GM19099 (cell line): ENCODE data around the gene MPZL3.

ENCODE experiments used
- POLR2A ChIP-seq: IDR thresholded peaks from 3 replicates; pipeline ENCODE4 v1.6.1; 2011; ENCODE audit warnings: low read depth; ENCODE audit not compliant: insufficient read length; ENCODE audit errors: extremely low read depth

The MPZL3 gene

DNA sequence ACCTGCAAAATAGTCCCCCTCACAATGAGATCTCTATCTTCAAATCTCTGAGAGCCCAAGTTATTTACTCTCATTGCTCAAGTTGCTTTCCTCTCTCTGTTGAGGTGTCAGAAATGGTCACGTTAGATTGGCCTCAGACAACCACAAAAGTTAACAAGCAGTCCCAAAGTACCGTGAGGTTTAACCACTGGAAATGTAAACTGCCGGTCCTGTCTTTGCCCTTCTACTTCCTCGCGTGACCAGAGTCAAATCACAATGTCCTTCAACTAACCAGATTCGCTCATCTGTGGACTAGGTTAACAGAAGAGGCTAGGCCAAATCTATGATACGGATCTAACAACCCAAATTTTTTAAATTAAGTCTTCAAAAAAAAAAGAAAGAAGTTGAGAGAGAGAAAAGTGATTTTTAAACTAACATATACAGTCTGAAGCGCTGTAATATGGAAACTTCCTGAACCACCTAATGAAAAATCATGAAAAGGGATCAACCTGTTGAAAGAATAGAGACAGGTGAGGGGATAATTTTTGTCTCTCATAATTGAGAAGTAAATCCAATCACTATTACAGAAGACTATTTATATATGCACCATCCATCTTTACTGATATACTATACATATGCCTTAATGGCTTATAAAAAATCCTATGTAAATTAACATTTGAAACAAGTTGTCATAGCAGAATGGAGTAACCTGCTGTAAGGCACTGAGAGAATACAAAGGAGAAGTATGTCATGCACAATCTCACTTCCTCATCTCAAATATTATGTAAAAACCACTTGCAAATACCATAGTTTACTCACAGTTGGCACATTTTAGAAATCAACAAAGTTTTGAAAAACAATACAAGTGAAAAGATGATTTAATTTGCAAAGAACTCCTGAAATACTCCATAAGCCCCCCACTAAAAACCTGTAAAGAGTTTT, 24.0 kb downstream of the MPZL3 start:
- no peak for TF ChIP-seq POLR2A

GRCh38 chr11:118226781-118227180, 25.4 kb downstream of the MPZL3 start:
- TF ChIP-seq POLR2A, result no peak

DNA sequence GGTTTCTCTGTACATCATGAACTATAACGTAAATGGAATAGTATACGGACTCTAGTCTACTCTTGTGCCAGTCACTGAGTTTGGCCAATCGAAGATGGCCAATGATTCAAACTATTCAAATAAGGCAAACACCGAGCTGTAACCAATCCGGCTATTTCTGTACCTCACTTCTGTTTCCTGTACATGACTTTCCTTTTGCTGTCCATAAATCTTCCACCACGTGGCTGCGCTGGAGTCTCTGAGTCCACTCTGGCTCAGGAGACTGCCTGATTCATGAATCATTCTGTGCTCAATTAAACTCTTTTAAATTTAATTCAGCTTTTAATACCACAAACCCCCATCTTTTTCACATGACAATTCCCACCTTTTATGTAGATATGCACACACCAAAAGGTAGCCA, 25.9 kb downstream of the MPZL3 start:
- TF ChIP-seq POLR2A, result no peak

GRCh38 chr11:118224511-118225188, 27.5 kb downstream of the MPZL3 start, which contains the start of gene JAML:
TSS of gene JAML (minus strand) at chr11:118225011. CDS start at chr11:118214866, 10,145 bp downstream.
- no peak for TF ChIP-seq POLR2A

DNA sequence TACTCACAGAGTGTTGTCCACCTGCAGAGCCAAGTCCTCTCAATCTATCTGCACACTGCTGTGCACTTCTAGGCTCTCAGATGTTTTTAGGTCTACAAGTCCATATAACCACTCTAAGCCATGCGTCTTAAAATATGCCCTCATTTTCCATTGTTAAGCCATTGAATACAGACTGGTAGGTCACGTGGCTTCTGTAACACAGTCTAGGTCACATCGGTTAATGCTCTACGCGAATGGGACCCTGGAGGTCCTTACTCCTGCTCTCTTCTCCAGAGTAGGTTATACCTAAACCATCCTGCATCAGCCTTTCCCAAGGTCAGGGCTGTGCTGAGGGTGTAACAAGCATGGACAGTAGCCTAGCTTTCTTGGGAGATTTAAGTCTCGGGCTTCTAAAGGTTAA, 28.2 kb downstream of the MPZL3 start:
- no peak for TF ChIP-seq POLR2A

DNA sequence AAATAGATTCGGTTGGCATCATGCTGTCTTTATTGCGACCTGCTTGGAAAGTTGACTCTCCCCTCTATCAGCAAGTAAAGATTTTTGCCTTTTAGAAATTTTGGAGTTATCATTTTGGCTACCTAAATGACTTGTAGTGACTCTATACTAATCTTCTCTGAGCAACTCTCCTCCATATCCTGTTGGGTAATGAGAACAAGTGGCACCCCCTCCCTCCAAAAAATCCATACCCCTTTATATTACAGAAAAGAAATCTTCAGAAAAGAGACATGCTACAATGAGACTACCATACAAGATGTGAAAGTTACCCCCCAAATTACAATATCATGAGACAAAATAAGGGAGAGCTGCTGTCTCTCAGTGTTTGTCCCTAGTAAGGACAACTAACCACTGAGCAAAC, 28.6 kb downstream of the MPZL3 start:
- TF ChIP-seq POLR2A, result no peak

DNA sequence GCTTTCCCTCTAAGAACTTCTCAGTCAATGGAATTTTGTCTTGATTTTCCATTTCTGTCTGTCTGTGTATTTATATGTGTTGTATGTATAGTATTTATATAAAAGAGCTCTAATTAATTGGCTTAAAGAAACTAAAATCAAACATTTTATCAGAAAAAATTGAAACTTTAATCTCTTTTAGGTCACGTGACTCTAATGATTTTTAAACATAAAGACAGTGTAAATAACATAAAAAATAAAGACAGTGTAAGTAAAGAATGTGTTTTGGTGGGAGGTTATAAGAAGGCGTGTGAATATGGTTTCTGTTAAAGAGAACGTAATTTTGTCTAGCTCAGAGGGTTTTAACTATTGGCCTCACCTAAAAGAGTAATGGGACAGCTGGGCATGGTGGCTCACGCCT, 29.7 kb downstream of the MPZL3 start:
- TF ChIP-seq POLR2A, result no peak

- no peak for TF ChIP-seq POLR2A
Observed at GRCh38 chr11:118221419-118221818, 30.7 kb downstream of the MPZL3 start.

DNA sequence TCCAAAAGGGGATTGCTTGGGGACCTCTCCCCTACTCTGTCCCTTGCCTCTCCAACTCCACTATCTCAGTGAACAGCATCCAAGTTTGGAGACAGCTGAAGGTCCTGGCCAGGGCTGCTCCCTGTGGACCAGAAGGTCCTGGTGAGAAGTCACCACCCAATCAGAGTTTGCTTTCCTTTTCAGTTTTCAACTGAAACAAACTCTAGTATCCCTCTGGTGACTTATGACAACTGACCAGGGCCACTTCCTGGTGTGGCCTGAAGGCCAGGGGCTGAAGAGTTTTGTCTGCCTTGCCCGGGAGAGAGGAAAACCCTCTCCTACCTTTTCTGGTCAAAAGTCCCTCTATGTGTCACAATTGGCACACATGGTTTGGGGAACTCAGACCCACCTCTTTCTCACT, 32.4 kb downstream of the MPZL3 start:
- TF ChIP-seq POLR2A, result no peak

GRCh38 chr11:118219244-118219643, 32.9 kb downstream of the MPZL3 start:
- TF ChIP-seq POLR2A, result no peak

- TF ChIP-seq POLR2A, result no peak
Observed at GRCh38 chr11:118217575-118217974, 34.6 kb downstream of the MPZL3 start.

DNA sequence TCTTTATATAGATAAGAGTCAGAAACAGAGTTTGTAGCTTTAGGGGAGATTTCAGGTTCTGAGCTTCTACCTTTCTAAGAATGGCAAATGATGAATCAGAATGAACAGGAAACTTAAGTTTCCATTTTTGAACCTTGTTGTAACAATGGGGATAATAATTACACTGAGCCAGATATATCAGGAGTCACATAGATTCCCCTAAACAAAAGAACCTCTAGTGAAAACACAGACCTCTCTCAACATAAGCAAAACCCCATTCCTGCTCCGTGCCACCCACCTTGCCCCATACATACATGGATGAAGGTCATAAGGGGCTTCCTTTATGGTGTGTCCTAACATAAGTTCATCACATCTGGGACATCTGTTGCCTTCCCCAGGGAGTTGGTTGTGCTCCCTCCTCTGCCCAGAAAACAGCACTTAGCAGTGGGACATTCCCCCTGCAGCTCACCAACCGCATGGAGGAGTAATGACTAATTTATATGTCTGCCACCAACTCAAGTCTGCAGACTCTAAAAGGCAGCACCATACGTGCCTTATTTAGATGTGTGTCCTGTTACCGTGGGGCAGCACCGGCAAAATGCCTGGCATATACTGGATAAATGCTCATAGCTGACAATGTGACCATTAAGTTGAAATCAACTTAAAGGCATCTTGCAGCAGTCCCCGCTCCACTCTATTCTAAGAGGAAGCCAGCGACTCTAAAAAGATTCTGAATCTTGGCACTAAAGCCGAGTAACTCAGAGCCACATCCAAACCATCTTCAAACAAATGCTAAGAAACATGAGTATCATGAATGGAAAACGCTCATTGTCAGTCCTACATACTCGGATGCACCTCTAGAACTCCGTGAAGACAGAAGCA, 35.3 kb downstream of the MPZL3 start:
- peak; percentile 47 for TF ChIP-seq POLR2A

DNA sequence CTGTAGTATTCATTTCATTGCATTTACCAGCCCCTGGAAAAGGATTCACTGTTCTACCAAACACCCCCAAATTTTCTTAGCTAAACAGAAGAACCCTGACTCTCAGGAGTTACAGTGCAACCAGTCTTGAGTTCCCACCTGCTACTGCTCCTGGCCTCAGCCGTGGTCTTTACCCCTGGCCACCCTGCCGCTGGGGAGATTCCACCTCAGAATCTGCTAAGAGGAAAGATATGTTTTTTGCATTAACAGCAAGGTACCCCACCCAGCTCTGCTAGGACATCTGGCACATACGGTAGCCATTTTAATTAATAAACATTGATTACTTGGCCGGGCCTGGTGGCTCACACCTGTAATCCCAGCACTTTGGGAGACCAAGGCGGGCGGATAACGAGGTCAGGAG, 36.4 kb downstream of the MPZL3 start:
- no peak for TF ChIP-seq POLR2A

DNA sequence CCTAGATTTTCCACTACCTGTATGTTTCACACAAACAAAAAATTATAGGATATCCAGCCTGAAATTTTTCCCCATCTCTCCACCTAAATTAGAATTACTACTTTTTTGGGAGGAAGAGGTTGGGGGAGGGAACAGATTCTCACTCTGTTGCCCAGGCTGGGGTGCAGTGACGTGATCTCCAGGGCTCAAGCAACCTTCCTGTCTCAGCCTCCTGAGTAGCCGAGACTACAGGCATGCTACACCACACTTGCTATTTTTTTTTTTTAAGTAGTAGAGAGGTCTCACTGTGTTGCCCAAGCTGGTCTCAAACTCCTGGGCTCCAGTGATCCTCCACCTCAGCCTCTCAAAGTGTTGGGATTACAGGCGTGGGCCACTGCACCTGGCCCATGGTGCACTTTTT, 36.9 kb downstream of the MPZL3 start:
- TF ChIP-seq POLR2A, result no peak
